Stimulated activated CD4-positive, alpha-beta T cell treated with anti-CD3 and anti-CD28 coated beads, Interleukin-1b, Interleukin-23, amount 100 ng/mL, for 4 hours (primary cell): ENCODE data around the gene CENPP.

ENCODE experiments used
- DNase-seq, 2 donors: peaks; one replicate each; pipeline ENCODE4 v3.0.0-alpha.2; 2020; ENCODE audit warnings: low read depth in 2 of 2

CENPP gene

GRCh38 chr9:92313624-92314012 is 12.1 kb upstream of the CENPP start:
- DNase-seq: no peak

- no peak for DNase-seq
Observed at GRCh38 chr9:92315456-92315855, 10.3 kb upstream of the CENPP start.

GRCh38 chr9:92324431-92324830 is 1.3 kb upstream of the CENPP start:
- no peak for DNase-seq

GRCh38 chr9:92324889-92325268 is 874 bp upstream of the CENPP start:
- DNase-seq: no peak

GRCh38 chr9:92325991-92326500 is 293 bp downstream of the CENPP start:
- DNase-seq: no peak

GRCh38 chr9:92327283-92327850 is 1.6 kb downstream of the CENPP start:
- no peak for DNase-seq

- DNase-seq: no peak
Observed at GRCh38 chr9:92328225-92328624, 2.5 kb downstream of the CENPP start.

- DNase-seq: no peak
Observed at GRCh38 chr9:92332577-92333281, 7.0 kb downstream of the CENPP start.

- DNase-seq: no peak
Observed at GRCh38 chr9:92333282-92333634, 7.5 kb downstream of the CENPP start.

GRCh38 chr9:92341578-92341977 is 15.8 kb downstream of the CENPP start:
- no peak for DNase-seq

- DNase-seq: no peak
Observed at GRCh38 chr9:92342825-92343488, 17.2 kb downstream of the CENPP start.

- no peak for DNase-seq
Observed at GRCh38 chr9:92345582-92345981, 19.8 kb downstream of the CENPP start.

- DNase-seq: no peak
Observed at GRCh38 chr9:92349771-92350739, 24.3 kb downstream of the CENPP start.

GRCh38 chr9:92350740-92351133 is 25.0 kb downstream of the CENPP start:
- no peak for DNase-seq

GRCh38 chr9:92353051-92353450 is 27.3 kb downstream of the CENPP start:
- DNase-seq: no peak

- DNase-seq: no peak
Observed at GRCh38 chr9:92359394-92359995, 33.7 kb downstream of the CENPP start.

- no peak for DNase-seq
Observed at GRCh38 chr9:92360083-92360482, 34.3 kb downstream of the CENPP start.

- no peak for DNase-seq
Observed at GRCh38 chr9:92369075-92369474, 43.3 kb downstream of the CENPP start.

- no peak for DNase-seq
Observed at GRCh38 chr9:92373167-92373566, 47.4 kb downstream of the CENPP start.

GRCh38 chr9:92377876-92378275 is 52.1 kb downstream of the CENPP start:
- DNase-seq: no peak

- DNase-seq: no peak
Observed at GRCh38 chr9:92378865-92379560, 53.3 kb downstream of the CENPP start.
